PC-3 (cell line): ENCODE data around the gene GMDS. TPM values are rescaled to one million over a fixed set of nuclear protein-coding genes. Genes with fewer than 3 reads are reported as not detected.

Experiments
- ATAC-seq: fragments of 200-7000 bp; cut with Tn5 transposase; 2 replicates; pipeline ENCODE4 v1.9.1; 2020; ENCODE audit warnings: mild to moderate bottlenecking, moderate library complexity
- BruUV-seq: library from RNA; stranded (reverse); fragments of 400-500 nt; replicated peaks from 2 replicates; lab custom pipeline; 2021; lab: Mats Ljungman, UMichigan
- CTCF ChIA-PET: fragments of 300-600 bp; sonication (Branson Sonifier 250); formaldehyde crosslinking; loops from one replicate; lab custom pipeline; 2022; ENCODE audit warnings: antibody characterized with exemption; lab: Charles Lee
- POLR2A ChIA-PET: fragments of 300-600 bp; sonication (Branson Sonifier 250); formaldehyde crosslinking; loops from one replicate; lab custom pipeline; 2022; ENCODE audit warnings: antibody characterized with exemption; ENCODE audit not compliant: unreplicated experiment; lab: Charles Lee
- DNase-seq: peaks from one replicate; pipeline ENCODE4 v3.0.0-alpha.2; 2015
- H2AFZ ChIP-seq: fragments of 300-600 bp; sonication (generic); 2 replicates; pipeline ENCODE4 v1.6.0; 2016; ENCODE audit warnings: antibody characterized with exemption, low read length
- H3F3A ChIP-seq: fragments of 300-600 bp; sonication (generic); one replicate; pipeline ENCODE4 v1.6.0; 2017; ENCODE audit warnings: antibody characterized with exemption, low read length, control low read depth, mild to moderate bottlenecking; ENCODE audit not compliant: unreplicated experiment
- H3K27ac ChIP-seq: fragments of 300-600 bp; sonication (generic); 2 replicates; pipeline ENCODE4 v1.5.1; 2016; ENCODE audit warnings: mild to moderate bottlenecking, low read length
- H3K27me3 ChIP-seq: fragments of 300-600 bp; sonication (generic); 2 replicates; pipeline ENCODE4 v1.6.1; 2016; ENCODE audit warnings: low read length, mixed read lengths
- H3K36me3 ChIP-seq: fragments of 300-600 bp; sonication (generic); 2 replicates; pipeline ENCODE4 v1.6.1; 2016; ENCODE audit warnings: low read depth, mixed run types, low read length, mixed read lengths
- H3K4me1 ChIP-seq: fragments of 300-600 bp; sonication (generic); 2 replicates; pipeline ENCODE4 v1.5.1; 2016; ENCODE audit warnings: low read length; ENCODE audit not compliant: insufficient read depth
- H3K4me2 ChIP-seq: fragments of 300-600 bp; sonication (generic); 2 replicates; pipeline ENCODE4 v1.6.0; 2016; ENCODE audit warnings: low read length
- H3K4me3 ChIP-seq: fragments of 300-600 bp; sonication (generic); 2 replicates; pipeline ENCODE4 v1.5.1; 2016; ENCODE audit warnings: mild to moderate bottlenecking, low read length, mixed read lengths
- H3K79me2 ChIP-seq: fragments of 300-600 bp; sonication (generic); 2 replicates; pipeline ENCODE4 v1.6.1; 2017; ENCODE audit warnings: low read length, mixed read lengths
- H3K9ac ChIP-seq: fragments of 300-600 bp; sonication (generic); 2 replicates; pipeline ENCODE4 v1.6.0; 2016; ENCODE audit warnings: mild to moderate bottlenecking, low read length
- H3K9me2 ChIP-seq: fragments of 300-600 bp; sonication (generic); replicated peaks from 2 replicates; pipeline ENCODE4 v1.6.1; 2016; ENCODE audit warnings: mixed run types, low read length, mixed read lengths
- H3K9me3 ChIP-seq: fragments of 300-600 bp; sonication (generic); 2 replicates; pipeline ENCODE4 v1.6.1; 2016; ENCODE audit warnings: low read length, mixed read lengths
- H4K20me1 ChIP-seq: fragments of 300-600 bp; sonication (generic); 2 replicates; pipeline ENCODE4 v1.6.1; 2016; ENCODE audit warnings: low read length, mixed read lengths
- CTCF ChIP-seq: fragments of 300-600 bp; sonication (generic); conservative IDR thresholded peaks from 2 replicates; pipeline ENCODE4 v1.5.1; 2017; ENCODE audit warnings: antibody characterized with exemption, low read depth, mild to moderate bottlenecking, low read length
- EZH2 ChIP-seq: fragments of 300-600 bp; sonication (generic); IDR thresholded peaks from one replicate; pipeline ENCODE4 v1.6.1; 2017; ENCODE audit warnings: antibody characterized with exemption, mild to moderate bottlenecking, low read length; ENCODE audit not compliant: unreplicated experiment
- EZH2phosphoT487 ChIP-seq: fragments of 300-600 bp; sonication (generic); IDR thresholded peaks from 2 replicates; pipeline ENCODE4 v1.6.1; 2018; ENCODE audit warnings: mild to moderate bottlenecking, antibody characterized with exemption, low read length, borderline replicate concordance
- intact Hi-C: fragments of 100-400 bp; cut with micrococcal nuclease; formaldehyde crosslinking; loops from 2 replicates; pipeline ENCODE4 v1.9.0; 2023
- total RNA-seq: library from RNA; depleted of rRNA; stranded (reverse); fragments of >200 nt; gene quantifications from 2 replicates; pipeline ENCODE4 v1.2.3, GENCODE V29; 2014

GMDS gene
- total RNA-seq, 1 experiment from 2014 or later, result 18.3 TPM

- POLR2A ChIA-PET, result no interaction called here
Observed at GRCh38 chr6:1854296-1854695, 391.1 kb downstream of the GMDS start.

GRCh38 chr6:1853761-1854160 lies 391.6 kb downstream of the GMDS start:
- ChIA-PET CTCF (no interaction called here), POLR2A (no interaction called here)
- TF ChIP-seq EZH2, result no peak
- TF ChIP-seq EZH2phosphoT487, result no peak
- TF ChIP-seq CTCF, result no peak
- no peak overlapping the region for H3K27ac ChIP-seq
- H3K27me3 ChIP-seq, result no peaks in the 10 kb centered on the region
- no peak overlapping the region for H3K4me3 ChIP-seq
- no peak for DNase-seq
- H3K9me3 ChIP-seq, result no peaks in the 10 kb centered on the region
- ATAC-seq, result no peak
- no peaks in the 10 kb centered on the region for H3K4me1 ChIP-seq
- no TSS peak for BruUV-seq
- H3K36me3 ChIP-seq, result no peaks in the 10 kb centered on the region
- no peaks in the 10 kb centered on the region for H4K20me1 ChIP-seq
- intact Hi-C loops, result no loop called here
- no peak overlapping the region for H3K4me2 ChIP-seq
- H3K9me2 ChIP-seq, result no peaks in the 10 kb centered on the region
- H3K79me2 ChIP-seq, result no peaks in the 10 kb centered on the region
- no peak overlapping the region for H2AFZ ChIP-seq
- H3K9ac ChIP-seq, result no peak overlapping the region
- H3F3A ChIP-seq, result no peaks in the 10 kb centered on the region

More at GRCh38 chr6:1854296-1854695, 391.1 kb downstream of the GMDS start:
- Histone ChIP-seq H3K4me3 (no peak overlapping the region), H4K20me1 (no peaks in the 10 kb centered on the region), H3K27ac (no peak overlapping the region), H3K9me3 (no peaks in the 10 kb centered on the region), H3K9ac (no peak overlapping the region), H3F3A (no peaks in the 10 kb centered on the region), H3K27me3 (no peaks in the 10 kb centered on the region), H3K9me2 (no peaks in the 10 kb centered on the region), H3K4me2 (no peak overlapping the region), H3K4me1 (no peaks in the 10 kb centered on the region), H2AFZ (no peak overlapping the region), H3K79me2 (no peaks in the 10 kb centered on the region), H3K36me3 (no peaks in the 10 kb centered on the region)
- intact Hi-C loops, result no loop called here
- DNase-seq (no peak), ATAC-seq (no peak)
- BruUV-seq, result no TSS peak
- CTCF ChIA-PET, result no interaction called here
- TF ChIP-seq EZH2phosphoT487, result no peak

- ChIA-PET CTCF (no interaction called here), POLR2A (interaction anchor here (0.6 kb wide), 1 partner anchor 87 kb away, joined by 4 read pairs; no protein-coding TSS in a partner anchor)
- no peak overlapping the region for H3K27ac ChIP-seq
- no peak overlapping the region for H3K4me2 ChIP-seq
- H3K9me3 ChIP-seq, result no peaks in the 10 kb centered on the region
- DNase-seq (no peak), ATAC-seq (no peak)
- H3K9me2 ChIP-seq, result no peaks in the 10 kb centered on the region
- no peaks in the 10 kb centered on the region for H3K27me3 ChIP-seq
- H3K36me3 ChIP-seq, result no peaks in the 10 kb centered on the region
- intact Hi-C loops, result no loop called here
- no peaks in the 10 kb centered on the region for H3F3A ChIP-seq
- H2AFZ ChIP-seq, result no peak overlapping the region
- H3K4me3 ChIP-seq, result no peak overlapping the region
- H4K20me1 ChIP-seq, result no peaks in the 10 kb centered on the region
- H3K4me1 ChIP-seq, result no peaks in the 10 kb centered on the region
- no TSS peak for BruUV-seq
- no peak overlapping the region for H3K9ac ChIP-seq
- H3K79me2 ChIP-seq, result no peaks in the 10 kb centered on the region
- TF ChIP-seq EZH2phosphoT487, result no peak
- TF ChIP-seq EZH2, result no peak
- no peak for TF ChIP-seq CTCF
Observed at GRCh38 chr6:1851681-1852456, 393.5 kb downstream of the GMDS start.
